H1 (cell line): ENCODE results near the gene ALDH1B1. TPM values are rescaled to one million over a fixed set of nuclear protein-coding genes. Genes with fewer than 3 reads are reported as not detected.

Source experiments
- CTCF ChIA-PET: fragments of 300-600 bp; sonication (Branson Sonifier 250); formaldehyde crosslinking; loops from one replicate; lab custom pipeline; 2021; ENCODE audit not compliant: partially characterized antibody; lab: Charles Lee
- POLR2A ChIA-PET: fragments of 300-600 bp; sonication (Branson Sonifier 250); formaldehyde crosslinking; loops from one replicate; lab custom pipeline; 2021; ENCODE audit warnings: inconsistent platforms; ENCODE audit not compliant: partially characterized antibody; lab: Charles Lee
- DNase-seq, 2 experiments: peaks; one replicate each; pipeline versions ENCODE4 v3.0.0 to v3.0.0-alpha.2; 2010 to 2022; ENCODE audit warnings: low spot score in 2 of 2, low read depth in 1 of 2, mixed read lengths in 1 of 2
- FAIRE-seq: peaks from 2 replicates; lab custom pipeline; 2011; peaks lifted over from hg19 to GRCh38; lab: Jason Lieb, UNC
- H2AFZ ChIP-seq: 2 replicates; pipeline ENCODE4 v1.8.1; 2012; ENCODE audit warnings: low read length, inconsistent platforms
- H2AK5ac ChIP-seq: 2 replicates; pipeline ENCODE4 v1.6.1; 2013; ENCODE audit warnings: low read depth, low read length
- H2BK120ac ChIP-seq: replicated peaks from 2 replicates; pipeline ENCODE3; 2013; ENCODE audit warnings: low read depth, low read length, inconsistent platforms
- H2BK12ac ChIP-seq: 2 replicates; pipeline ENCODE4 v1.6.1; 2013; ENCODE audit warnings: low read depth, low read length
- H2BK15ac ChIP-seq: 2 replicates; pipeline ENCODE4 v1.6.1; 2013; ENCODE audit warnings: low read length
- H2BK20ac ChIP-seq: 2 replicates; pipeline ENCODE4 v1.6.1; 2013; ENCODE audit warnings: low read length
- H2BK5ac ChIP-seq: 2 replicates; pipeline ENCODE4 v1.6.1; 2013; ENCODE audit warnings: low read depth, low read length
- H3K14ac ChIP-seq: 2 replicates; pipeline ENCODE4 v1.6.1; 2013; ENCODE audit warnings: inconsistent platforms; ENCODE audit not compliant: insufficient read length
- H3K18ac ChIP-seq: 2 replicates; pipeline ENCODE4 v1.6.1; 2013; ENCODE audit warnings: low read length; ENCODE audit errors: extremely low read depth
- H3K23ac ChIP-seq: 2 replicates; pipeline ENCODE4 v1.6.1; 2013; ENCODE audit warnings: inconsistent platforms; ENCODE audit not compliant: insufficient read length
- H3K23me2 ChIP-seq: 2 replicates; pipeline ENCODE4 v1.6.1; 2013; ENCODE audit warnings: low read depth, low read length
- H3K27ac ChIP-seq: 2 replicates; pipeline ENCODE4 v1.6.1; 2011; ENCODE audit warnings: low read depth, low read length, inconsistent platforms
- H3K27me3 ChIP-seq, 4 experiments: replicated peaks in 1 of 4; 1 replicate in 1 of 4; 2 replicates in 3 of 4; pipeline versions ENCODE4 v1.6.1 to v1.8.1; 2011 to 2013; ENCODE audit warnings: low read length in 3 of 4, mild to moderate bottlenecking in 3 of 4, inconsistent platforms in 2 of 4, mixed read lengths in 2 of 4, moderate library complexity in 1 of 4; ENCODE audit not compliant: control insufficient read depth in 3 of 4, insufficient read depth in 3 of 4; ENCODE audit errors: extremely low read depth in 1 of 4
- H3K36me3 ChIP-seq, 4 experiments: 2 replicates each; pipeline versions ENCODE4 v1.6.1 to v1.8.1; 2011 to 2013; ENCODE audit warnings: mild to moderate bottlenecking in 4 of 4, low read length in 3 of 4, moderate library complexity in 2 of 4, control low read depth in 1 of 4, inconsistent platforms in 1 of 4; ENCODE audit not compliant: insufficient read depth in 4 of 4, control insufficient read depth in 2 of 4
- H3K4ac ChIP-seq: replicated peaks from 2 replicates; pipeline ENCODE3; 2013; ENCODE audit warnings: low read length, low read depth, mixed read lengths, inconsistent platforms; ENCODE audit not compliant: insufficient read length
- H3K4me1 ChIP-seq, 4 experiments: replicated peaks in 1 of 4; 1 replicate in 1 of 4; 2 replicates in 3 of 4; pipeline versions ENCODE4 v1.6.1 to v1.8.1; 2011 to 2013; ENCODE audit warnings: low read length in 3 of 4, inconsistent platforms in 2 of 4, mixed read lengths in 1 of 4; ENCODE audit not compliant: insufficient read depth in 4 of 4, control insufficient read depth in 3 of 4
- H3K4me2 ChIP-seq, 2 experiments: 2 replicates each; pipeline versions ENCODE4 v1.6.1 to v1.8.1; 2011 to 2013; ENCODE audit warnings: low read depth in 2 of 2, low read length in 2 of 2, control low read depth in 1 of 2, inconsistent platforms in 1 of 2, mild to moderate bottlenecking in 1 of 2; ENCODE audit not compliant: insufficient read depth in 1 of 2
- H3K4me3 ChIP-seq, 4 experiments: fragments of 200-600, 300-600 bp in 1 of 4; sonication (generic), shearing (Covaris generic), sonication (Bioruptor Twin) in 1 of 4; 2 replicates each; pipeline versions ENCODE4 v1.5.1 to v1.8.1; 2011 to 2016; ENCODE audit warnings: low read length in 4 of 4, low read depth in 3 of 4, control low read depth in 2 of 4, inconsistent platforms in 2 of 4, mild to moderate bottlenecking in 2 of 4, mixed read lengths in 1 of 4, moderate library complexity in 1 of 4; ENCODE audit not compliant: insufficient read depth in 2 of 4; ENCODE audit errors: extremely low read depth in 1 of 4
- H3K56ac ChIP-seq: replicated peaks from 2 replicates; pipeline ENCODE3; 2013; ENCODE audit warnings: low read depth, mild to moderate bottlenecking, mixed read lengths, low read length, inconsistent platforms; ENCODE audit not compliant: insufficient read length
- H3K79me1 ChIP-seq: 2 replicates; pipeline ENCODE4 v1.6.1; 2013; ENCODE audit warnings: low read depth, low read length, control low read depth
- H3K79me2 ChIP-seq, 2 experiments: 2 replicates each; pipeline versions ENCODE4 v1.6.1 to v1.8.1; 2012 to 2013; ENCODE audit warnings: low read length in 2 of 2, mild to moderate bottlenecking in 2 of 2, inconsistent platforms in 1 of 2; ENCODE audit not compliant: insufficient read depth in 2 of 2, control insufficient read depth in 1 of 2
- H3K9ac ChIP-seq, 4 experiments: replicated peaks in 1 of 4; 1 replicate in 1 of 4; 2 replicates in 3 of 4; pipeline versions ENCODE4 v1.6.1 to v1.8.1; 2011 to 2013; ENCODE audit warnings: low read depth in 3 of 4, low read length in 3 of 4, control low read depth in 2 of 4, mild to moderate bottlenecking in 2 of 4, moderate library complexity in 2 of 4, inconsistent platforms in 1 of 4; ENCODE audit errors: extremely low read depth in 1 of 4
- H3K9me3 ChIP-seq, 2 experiments: 2 replicates each; pipeline versions ENCODE4 v1.6.1 to v1.8.1; 2012 to 2013; ENCODE audit warnings: mild to moderate bottlenecking in 2 of 2, moderate library complexity in 2 of 2, control low read depth in 1 of 2, inconsistent platforms in 1 of 2, low read depth in 1 of 2, low read length in 1 of 2, mixed read lengths in 1 of 2; ENCODE audit not compliant: insufficient read depth in 2 of 2
- H4K20me1 ChIP-seq, 2 experiments: replicated peaks in 1 of 2; 2 replicates each; pipeline versions ENCODE3 to v1.8.1; 2011 to 2013; ENCODE audit warnings: inconsistent platforms in 2 of 2, low read length in 2 of 2, mild to moderate bottlenecking in 1 of 2; ENCODE audit not compliant: insufficient read depth in 2 of 2, control insufficient read depth in 1 of 2
- H4K5ac ChIP-seq: 2 replicates; pipeline ENCODE4 v1.6.1; 2013; ENCODE audit warnings: low read length, low read depth, mixed read lengths, inconsistent platforms; ENCODE audit not compliant: insufficient read length
- H4K8ac ChIP-seq: 2 replicates; pipeline ENCODE4 v1.8.0; 2013; ENCODE audit warnings: mild to moderate bottlenecking, moderate library complexity, low read length, inconsistent platforms; ENCODE audit not compliant: insufficient read depth; ENCODE audit errors: extremely low read depth
- H4K91ac ChIP-seq: replicated peaks from 2 replicates; pipeline ENCODE3; 2013; ENCODE audit warnings: low read length, mixed read lengths, inconsistent platforms; ENCODE audit not compliant: insufficient read length
- WGBS, 2 experiments: shearing (Covaris generic) in 1 of 2; methylation state at CpG; one replicate each; pipeline versions ENCODE4 v1.1.6 to v1.1.7; 2013 to 2015; ENCODE audit warnings: low lambda C conversion rate in 2 of 2, mixed read lengths in 2 of 2, inconsistent platforms in 1 of 2, low coverage in 1 of 2, missing lambda C conversion rate in 1 of 2; ENCODE audit not compliant: insufficient replicate concordance in 2 of 2, insufficient coverage in 1 of 2, insufficient read length in 1 of 2; ENCODE audit errors: extremely low coverage in 1 of 2, missing lambda C conversion rate in 1 of 2; 5-methylcytosine and 5-hydroxymethylcytosine counted together
- polyA plus RNA-seq, 7 experiments: library from polyadenylated mRNA; depleted of rRNA in 3 of 7; stranded (reverse) in 5 of 7; unstranded in 2 of 7; fragments of >200 nt in 5 of 7; fragments of 200-250 nt in 2 of 7; gene quantifications; 1 replicate in 5 of 7; 2 replicates in 1 of 7; 4 replicates in 1 of 7; pipeline versions ENCODE4 v1.2.1 to v1.2.3, GENCODE V29; 2011 to 2013; ENCODE audit warnings: missing spikeins in 2 of 7, mixed read lengths in 2 of 7
- total RNA-seq: library from RNA; stranded (reverse); fragmentation: NEBNext Ultra II Directional; extraction: Animal tissue kit (Norgen Biotek cat#: 25700); gene quantifications from 2 replicates; pipeline ENCODE4 v1.2.1, GENCODE V29; 2021

The ALDH1B1 gene
- total and polyA plus RNA-seq, 2 of the 8 experiments (the other 6 are each of a cell fraction or from before 2014, with no cell fraction given), result 41.6 to 78.7 TPM

GRCh38 chr9:38344566-38345324 is 47.8 kb upstream of the ALDH1B1 start:
- H3K23me2 ChIP-seq, result 0 out of 2 replicates have a peak, but pooled peaks cover 2% of the 10 kb centered on the region
- H4K91ac ChIP-seq, result peak overlapping the region; percentile 27
- peaks cover 0 to 14% (median 9%) of the 10 kb centered on the region in 4 experiments; a peak in 5 of 7 replicates for H3K4me1 ChIP-seq
- CTCF ChIA-PET, result interaction anchor here (0.6 to 7.3 kb wide), 11 partner anchors 8 to 404 kb away, joined by 3 to 62 read pairs (median 3); no protein-coding TSS in a partner anchor
- H2BK5ac ChIP-seq, result no peak overlapping the region
- no peak overlapping the region for H4K5ac ChIP-seq
- H3K79me2 ChIP-seq, result no peaks in the 10 kb centered on the region
- no peaks in the 10 kb centered on the region for H3K79me1 ChIP-seq
- H3K18ac ChIP-seq, result no peak overlapping the region
- no peaks in the 10 kb centered on the region for H3K36me3 ChIP-seq
- no peak overlapping the region for H3K4me3 ChIP-seq
- H3K9ac ChIP-seq, result no peak overlapping the region
- POLR2A ChIA-PET, result no interaction called here
- H2BK120ac ChIP-seq, result no peak overlapping the region
- no peak overlapping the region for H2BK12ac ChIP-seq
- no peak overlapping the region for H3K27ac ChIP-seq
- no peak for FAIRE-seq
- no peak overlapping the region; the same call in 1 of the 2 replicates for H2BK20ac ChIP-seq
- no peaks in the 10 kb centered on the region for H4K20me1 ChIP-seq
- no peaks in the 10 kb centered on the region for H3K9me3 ChIP-seq
- 85% methylated on average over 7 of the region's 7 CpGs; no CpG with 5 or more reads in 1 of the 2 experiments for WGBS, 2 experiments
- 0 out of 2 replicates have a peak overlapping the region, but pooled peaks have one; percentile 95 for H2BK15ac ChIP-seq
- H2AK5ac ChIP-seq, result no peak overlapping the region
- H3K4ac ChIP-seq, result no peak overlapping the region
- no peak overlapping the region for H3K23ac ChIP-seq
- no peak overlapping the region for H3K14ac ChIP-seq
- peaks cover 0 to 13% (median 3%) of the 10 kb centered on the region in 4 experiments; a peak in 3 of 7 replicates for H3K27me3 ChIP-seq
- DNase-seq, result peak in 1 of 2 experiments; percentile 33
- H3K4me2 ChIP-seq, result no peak overlapping the region
- H4K8ac ChIP-seq, result no peak overlapping the region
- H2AFZ ChIP-seq, result no peak overlapping the region
- no peak overlapping the region for H3K56ac ChIP-seq
